Measurements from ENCODE around the gene MAST4.

Gene MAST4

GRCh38 chr5:66915531-66915930 is 319.3 kb downstream of the MAST4 start:
- no peak for DNase-seq (ENCODE audit: low read depth)
- H3K4me3 ChIP-seq (ENCODE audit: control insufficient read depth, low read depth, low read length) = no peak overlapping the region

DNA sequence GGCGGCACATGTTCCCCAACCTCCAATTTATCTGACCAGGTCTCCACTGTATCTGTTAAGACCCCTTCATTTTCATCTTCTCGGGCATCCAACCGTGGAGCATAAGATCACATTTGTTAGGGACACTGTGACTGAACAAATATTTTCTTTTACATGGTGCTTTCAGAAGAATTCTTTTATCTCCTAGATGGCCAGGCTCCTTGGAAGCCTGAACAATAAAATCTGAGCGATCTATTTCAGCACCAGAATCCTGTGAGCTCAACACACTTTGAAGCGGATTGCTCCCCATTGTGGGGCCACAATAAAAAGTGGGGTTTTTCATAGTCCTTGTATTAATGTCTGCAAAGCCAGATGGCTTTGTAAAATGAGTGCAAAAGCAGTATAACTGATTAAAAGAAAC is 326.7 kb downstream of the MAST4 start:
- no peak for DNase-seq (ENCODE audit: low read depth)
- TF ChIP-seq, protein P1, sequence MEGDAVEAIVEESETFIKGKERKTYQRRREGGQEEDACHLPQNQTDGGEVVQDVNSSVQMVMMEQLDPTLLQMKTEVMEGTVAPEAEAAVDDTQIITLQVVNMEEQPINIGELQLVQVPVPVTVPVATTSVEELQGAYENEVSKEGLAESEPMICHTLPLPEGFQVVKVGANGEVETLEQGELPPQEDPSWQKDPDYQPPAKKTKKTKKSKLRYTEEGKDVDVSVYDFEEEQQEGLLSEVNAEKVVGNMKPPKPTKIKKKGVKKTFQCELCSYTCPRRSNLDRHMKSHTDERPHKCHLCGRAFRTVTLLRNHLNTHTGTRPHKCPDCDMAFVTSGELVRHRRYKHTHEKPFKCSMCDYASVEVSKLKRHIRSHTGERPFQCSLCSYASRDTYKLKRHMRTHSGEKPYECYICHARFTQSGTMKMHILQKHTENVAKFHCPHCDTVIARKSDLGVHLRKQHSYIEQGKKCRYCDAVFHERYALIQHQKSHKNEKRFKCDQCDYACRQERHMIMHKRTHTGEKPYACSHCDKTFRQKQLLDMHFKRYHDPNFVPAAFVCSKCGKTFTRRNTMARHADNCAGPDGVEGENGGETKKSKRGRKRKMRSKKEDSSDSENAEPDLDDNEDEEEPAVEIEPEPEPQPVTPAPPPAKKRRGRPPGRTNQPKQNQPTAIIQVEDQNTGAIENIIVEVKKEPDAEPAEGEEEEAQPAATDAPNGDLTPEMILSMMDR (conservative IDR thresholded peaks at IDR 0.05; ENCODE audit: control insufficient read depth, insufficient read depth, low read depth, low read length) = no peak
- H3K4me3 ChIP-seq (ENCODE audit: control insufficient read depth, low read depth, low read length) = no peak overlapping the region

More at GRCh38 chr5:66915531-66915930, 319.3 kb downstream of the MAST4 start:
- TF ChIP-seq, protein P1 (conservative IDR thresholded peaks at IDR 0.05; ENCODE audit: control insufficient read depth, insufficient read depth, low read depth, low read length) = no peak

- DNase-seq (ENCODE audit: low read depth) = no peak
- no peak overlapping the region for H3K4me3 ChIP-seq (ENCODE audit: control insufficient read depth, low read depth, low read length)
- TF ChIP-seq, protein P1 (conservative IDR thresholded peaks at IDR 0.05; ENCODE audit: control insufficient read depth, insufficient read depth, low read depth, low read length) = no peak
Observed at GRCh38 chr5:66923457-66923856, 327.3 kb downstream of the MAST4 start.

- DNase-seq (ENCODE audit: low read depth) = no peak
- no peak overlapping the region for H3K4me3 ChIP-seq (ENCODE audit: control insufficient read depth, low read depth, low read length)
- TF ChIP-seq, protein P1 (conservative IDR thresholded peaks at IDR 0.05; ENCODE audit: control insufficient read depth, insufficient read depth, low read depth, low read length) = no peak
Observed at GRCh38 chr5:66923922-66924321, 327.7 kb downstream of the MAST4 start.

- DNase-seq (ENCODE audit: low read depth) = no peak
- TF ChIP-seq, protein P1 (conservative IDR thresholded peaks at IDR 0.05; ENCODE audit: control insufficient read depth, insufficient read depth, low read depth, low read length) = no peak
Observed at GRCh38 chr5:66927140-66927539, 330.9 kb downstream of the MAST4 start.

DNA sequence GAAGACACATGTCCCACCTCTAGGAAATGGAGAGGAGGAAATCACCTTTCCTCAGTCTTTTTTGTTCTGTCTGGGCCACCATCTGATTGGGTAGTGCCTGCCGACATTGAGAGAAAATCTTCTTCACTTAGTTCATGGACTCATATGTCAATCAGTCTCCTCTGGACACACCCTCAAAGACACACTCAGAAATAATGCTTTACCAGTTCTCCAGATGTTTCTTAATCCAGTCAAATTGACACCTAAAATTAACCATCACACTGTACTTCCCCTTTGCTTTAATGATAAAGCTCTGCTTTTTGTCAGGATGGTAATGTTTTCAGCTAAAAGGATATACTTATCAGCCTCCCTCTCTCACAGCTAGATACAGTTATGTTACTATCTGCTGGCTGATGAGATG is 333.1 kb downstream of the MAST4 start:
- TF ChIP-seq, protein P1 (conservative IDR thresholded peaks at IDR 0.05; ENCODE audit: control insufficient read depth, insufficient read depth, low read depth, low read length) = no peak
- H3K4me3 ChIP-seq (ENCODE audit: control insufficient read depth, low read depth, low read length) = no peak overlapping the region
- DNase-seq (ENCODE audit: low read depth) = no peak

More at GRCh38 chr5:66927140-66927539, 330.9 kb downstream of the MAST4 start:
- no peak overlapping the region for H3K4me3 ChIP-seq (ENCODE audit: control insufficient read depth, low read depth, low read length)

- TF ChIP-seq, protein P1 (conservative IDR thresholded peaks at IDR 0.05; ENCODE audit: control insufficient read depth, insufficient read depth, low read depth, low read length) = no peak
- no peak overlapping the region for H3K4me3 ChIP-seq (ENCODE audit: control insufficient read depth, low read depth, low read length)
- DNase-seq (ENCODE audit: low read depth) = no peak
Observed at GRCh38 chr5:66929995-66930394, 333.8 kb downstream of the MAST4 start.
